Activated CD4-positive, alpha-beta T cell treated with anti-CD3 and anti-CD28 coated beads, Interleukin-2, amount 50 U/mL, for 4 hours (primary cell): ENCODE data around the gene NEUROG1.

Source experiments
- DNase-seq, 2 experiments: peaks; one replicate each; pipeline ENCODE4 v3.0.0-alpha.2; 2020

The NEUROG1 gene, protein sequence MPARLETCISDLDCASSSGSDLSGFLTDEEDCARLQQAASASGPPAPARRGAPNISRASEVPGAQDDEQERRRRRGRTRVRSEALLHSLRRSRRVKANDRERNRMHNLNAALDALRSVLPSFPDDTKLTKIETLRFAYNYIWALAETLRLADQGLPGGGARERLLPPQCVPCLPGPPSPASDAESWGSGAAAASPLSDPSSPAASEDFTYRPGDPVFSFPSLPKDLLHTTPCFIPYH

DNA sequence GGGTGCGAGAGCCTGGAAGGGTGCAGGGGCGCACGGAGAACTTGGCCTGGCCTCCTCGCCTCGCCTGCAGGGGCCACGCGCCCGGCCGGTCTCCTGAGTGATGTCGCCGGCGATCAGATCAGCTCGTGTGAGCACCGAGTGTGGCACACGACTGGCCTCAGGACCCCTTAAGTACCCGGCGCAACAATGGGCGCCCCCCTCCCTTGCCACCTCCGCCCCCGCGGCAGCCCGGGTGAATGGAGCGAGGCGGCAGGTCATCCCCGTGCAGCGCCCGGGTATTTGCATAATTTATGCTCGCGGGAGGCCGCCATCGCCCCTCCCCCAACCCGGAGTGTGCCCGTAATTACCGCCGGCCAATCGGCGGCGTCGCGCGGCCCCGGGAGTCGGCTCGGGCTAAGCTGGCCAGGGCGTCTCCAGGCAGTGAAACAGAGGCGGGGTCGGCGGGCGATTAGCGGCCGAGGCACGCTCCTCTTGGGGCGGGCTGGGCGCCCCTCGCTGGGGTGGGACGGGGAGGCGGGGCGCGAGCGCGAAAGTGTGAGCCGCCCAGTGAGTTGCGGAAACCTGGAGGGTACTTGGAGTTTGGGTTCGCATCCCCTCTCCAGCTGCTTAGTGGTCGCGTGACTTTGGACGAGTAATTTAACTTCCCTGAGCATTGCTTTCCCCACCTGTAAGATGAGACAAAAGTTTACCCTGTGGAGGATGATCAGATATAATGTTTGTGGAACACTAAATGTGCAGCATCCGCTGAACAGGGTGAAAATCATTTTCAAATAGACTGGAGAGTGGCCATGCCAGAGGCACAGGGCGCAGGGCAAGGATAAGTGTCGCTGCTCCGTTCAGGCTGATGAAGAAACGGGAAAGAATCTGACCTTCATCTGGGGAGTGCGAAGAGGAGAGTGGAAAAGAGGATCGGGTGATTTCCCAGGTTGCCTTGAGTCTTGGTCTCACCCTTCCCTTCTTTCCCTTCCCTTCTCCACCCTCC is at the start of gene NEUROG1:
TSS of gene NEUROG1 (minus strand) at position 145 of the 982 bp plus-strand sequence. CDS start 274 bp downstream, outside the sequence.
- no peak for DNase-seq

DNA sequence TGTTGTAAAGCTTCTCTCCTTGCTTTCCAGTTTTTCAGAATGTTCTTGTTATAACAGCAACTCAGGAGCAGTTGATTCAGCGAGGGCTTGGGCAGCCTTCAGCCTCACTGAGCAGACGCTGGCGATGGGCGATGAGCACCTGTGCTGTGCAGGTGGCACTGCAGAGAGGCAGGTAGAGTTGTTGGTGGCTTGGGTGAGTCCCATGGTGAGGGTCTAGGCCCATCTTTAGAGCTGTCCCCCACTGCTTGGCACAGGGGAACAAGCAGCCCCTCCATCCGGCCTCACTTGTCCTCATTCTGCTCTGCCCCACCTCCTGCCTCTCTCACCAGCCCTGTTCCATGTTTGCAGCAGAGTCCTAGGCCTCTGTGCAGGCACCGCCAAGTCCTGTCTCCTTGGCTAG is 49.2 kb upstream of the NEUROG1 start:
- DNase-seq: no peak

DNA sequence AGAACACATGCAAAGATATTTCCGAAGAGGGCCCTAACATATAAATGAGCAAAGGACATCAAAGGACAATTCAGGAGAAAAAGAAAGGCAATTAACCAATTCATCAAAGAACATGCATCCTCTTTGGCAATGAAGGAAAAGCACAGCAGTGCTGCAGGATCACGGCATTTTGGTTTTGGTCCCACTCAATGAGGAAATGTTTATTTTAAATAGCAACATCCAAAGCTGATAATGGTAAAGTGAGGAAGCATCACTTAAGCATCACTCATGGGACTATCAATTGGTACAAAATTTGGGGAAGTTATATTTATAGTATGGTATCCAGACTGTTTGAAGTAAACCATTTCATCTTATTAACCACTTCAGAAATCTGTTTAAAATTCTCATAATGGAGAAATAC is 48.5 kb upstream of the NEUROG1 start:
- no peak for DNase-seq

DNA sequence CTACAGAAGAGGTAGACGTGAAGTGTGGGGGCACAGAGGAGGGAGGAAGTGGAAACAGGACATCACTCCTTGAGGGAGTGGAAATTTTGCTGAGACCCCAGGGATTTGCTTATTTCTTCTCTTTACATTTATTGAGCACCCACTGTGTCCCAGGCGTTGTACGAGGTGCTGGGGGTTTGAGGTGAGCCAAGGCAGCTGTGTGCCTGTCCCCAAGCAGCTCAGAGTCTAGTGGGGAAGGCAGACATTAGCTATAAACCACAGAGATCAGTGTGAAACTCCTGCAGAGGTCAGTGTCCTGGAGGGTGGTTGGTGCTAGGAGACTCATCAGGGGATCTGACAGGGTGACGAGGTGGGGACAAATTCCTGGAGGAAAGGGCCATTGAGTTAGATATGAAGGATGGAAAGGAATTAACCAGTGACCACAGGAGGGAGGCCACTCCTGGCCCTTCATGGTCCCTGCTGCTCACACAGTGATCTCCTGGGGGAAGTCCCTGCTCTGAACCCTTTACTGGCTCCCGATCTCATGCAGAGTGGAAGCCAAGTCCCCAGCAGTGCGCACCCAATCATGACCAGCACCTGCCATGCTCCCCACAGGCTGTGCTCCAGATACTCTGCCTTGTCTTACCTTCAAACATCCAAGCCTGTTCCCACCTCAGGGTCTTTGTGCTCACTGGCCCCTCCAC is 46.5 kb upstream of the NEUROG1 start:
- no peak for DNase-seq

DNA sequence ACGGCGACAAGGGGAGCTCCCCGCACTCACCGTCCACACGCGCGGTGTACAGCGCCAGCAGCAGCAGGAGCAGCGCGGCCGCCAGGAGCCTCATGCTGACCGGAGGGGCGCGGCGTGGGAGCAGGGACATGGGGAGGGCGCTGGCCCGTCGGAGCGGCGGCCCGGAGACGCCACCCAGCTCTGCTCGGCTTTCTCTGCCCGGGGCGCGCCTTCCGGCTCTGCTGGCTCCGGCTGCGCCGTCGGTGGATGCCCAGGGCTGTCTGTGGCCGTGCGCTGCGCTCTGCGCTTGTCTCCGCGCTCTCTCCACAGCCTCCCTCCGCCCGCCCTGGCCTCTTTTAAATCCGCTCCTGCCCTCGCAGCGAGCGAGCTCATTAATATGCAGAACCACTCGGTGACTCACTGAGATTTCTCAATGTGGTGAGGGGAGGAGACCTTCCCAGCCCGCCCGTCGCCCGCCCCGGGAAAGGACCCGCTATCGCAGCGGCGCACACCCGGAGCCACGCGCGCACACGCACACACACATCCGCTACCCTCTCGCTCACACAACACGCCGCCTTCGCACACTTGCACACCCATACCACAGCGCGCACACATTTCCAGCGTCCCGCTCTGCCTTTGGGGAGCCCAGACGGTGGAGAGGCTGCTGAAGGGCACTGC is 43.0 kb upstream of the NEUROG1 start, which contains the start of gene CXCL14:
TSS of gene CXCL14 (minus strand) at position 307 of the 657 bp plus-strand sequence. CDS start at position 94, 213 bp downstream.
- no peak for DNase-seq

DNA sequence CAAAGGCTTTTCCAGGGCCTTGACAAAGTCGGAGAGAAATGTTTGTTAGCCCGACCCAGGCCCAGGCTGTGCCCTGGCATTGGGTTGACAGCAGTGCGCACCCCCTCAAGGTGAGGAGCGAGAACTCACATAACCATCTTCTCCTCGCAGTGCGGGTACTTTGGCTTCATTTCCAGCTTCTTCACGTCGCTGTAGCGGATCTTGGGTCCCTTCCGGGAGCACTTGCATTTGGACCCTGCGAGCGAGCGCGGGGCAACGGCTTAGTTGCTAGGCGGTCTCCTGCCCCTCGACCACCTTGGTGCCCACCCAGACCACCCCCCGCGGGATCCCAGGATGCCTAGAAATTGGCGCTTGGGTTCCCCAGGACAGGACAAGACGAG is 42.5 kb upstream of the NEUROG1 start:
- DNase-seq: no peak

DNA sequence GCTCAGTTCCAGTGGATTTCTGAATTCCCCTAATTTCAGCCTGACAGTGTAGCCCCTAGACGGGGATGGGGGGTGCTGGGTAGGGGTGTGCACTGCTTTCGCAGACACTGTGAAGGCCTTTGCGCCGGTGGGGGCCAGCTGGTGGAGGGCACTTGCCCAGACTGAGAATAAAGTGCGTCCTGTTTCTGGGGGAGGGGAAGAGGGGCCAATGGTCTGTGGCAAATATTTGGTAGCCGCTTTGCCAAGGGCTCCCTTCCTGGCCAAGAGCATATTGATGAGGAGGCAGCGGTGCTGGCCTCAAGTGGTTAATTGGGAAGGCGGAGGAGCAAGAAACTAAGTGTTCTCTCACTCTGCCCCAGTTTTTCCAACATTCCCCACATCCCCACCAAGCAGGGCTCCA is 41.7 kb upstream of the NEUROG1 start:
- DNase-seq: no peak

DNA sequence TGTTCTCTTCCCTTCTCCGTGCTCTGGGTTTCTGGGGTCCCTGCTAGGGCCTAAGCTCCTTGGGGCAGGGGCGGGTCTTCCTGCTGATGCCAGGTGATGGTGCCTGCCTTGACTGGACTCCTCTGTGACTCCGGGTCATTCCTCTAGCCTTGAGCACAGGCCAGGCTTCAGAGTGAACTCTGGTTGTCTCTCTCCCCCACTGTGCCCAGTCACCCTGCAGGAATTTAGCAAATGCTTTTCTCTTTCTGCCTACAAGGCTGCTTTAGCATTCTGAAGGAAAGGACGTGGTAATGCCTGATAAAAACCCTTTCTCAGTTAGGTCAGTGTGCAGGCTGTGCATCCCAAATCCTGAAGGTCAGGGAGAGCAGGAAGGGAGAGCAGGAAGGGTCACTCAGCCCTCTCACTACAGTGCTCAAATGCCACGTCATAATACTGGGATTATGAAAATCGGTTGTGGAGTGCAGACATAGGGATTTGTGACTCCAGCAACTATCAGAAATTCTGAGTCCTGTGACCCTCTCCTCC is 40.4 kb upstream of the NEUROG1 start:
- DNase-seq: no peak

DNA sequence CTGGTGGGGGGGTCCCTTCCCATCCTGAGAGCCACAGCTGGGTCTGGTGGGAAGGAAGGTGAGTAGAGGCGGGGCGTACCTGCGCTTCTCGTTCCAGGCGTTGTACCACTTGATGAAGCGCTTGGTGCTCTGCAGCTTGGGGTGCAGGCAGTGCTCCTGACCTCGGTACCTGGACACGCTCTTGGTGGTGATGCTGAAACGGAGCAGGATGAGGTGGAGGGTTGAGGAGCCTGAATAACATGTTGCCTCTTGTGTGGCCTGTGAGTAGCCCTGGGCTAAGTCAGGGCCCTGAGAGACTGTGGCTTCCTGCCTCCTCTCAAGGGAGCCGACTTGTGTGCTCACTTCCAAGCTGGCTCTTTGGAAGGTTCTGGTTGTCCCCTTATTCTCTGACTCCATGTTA is 38.7 kb upstream of the NEUROG1 start:
- no peak for DNase-seq

DNA sequence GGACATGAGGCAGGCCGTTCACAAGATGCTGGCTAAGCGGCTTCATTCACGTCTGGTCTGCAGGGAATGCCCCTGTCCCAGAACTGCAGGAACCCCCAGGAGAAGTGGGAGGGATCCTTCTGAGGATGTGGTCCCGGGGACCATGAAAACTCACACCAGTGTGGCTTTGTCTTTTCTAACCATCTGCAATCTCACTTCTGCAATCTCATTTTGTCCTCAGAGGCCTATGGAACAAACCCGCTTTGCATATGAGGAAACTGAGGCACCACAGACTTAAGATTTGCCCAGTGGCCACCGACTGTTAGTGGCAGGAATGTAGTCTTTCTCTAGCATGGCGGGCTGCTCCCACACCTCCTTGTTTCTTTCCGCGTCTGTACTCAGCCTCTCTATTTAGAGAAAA is 36.1 kb upstream of the NEUROG1 start:
- DNase-seq: no peak

DNA sequence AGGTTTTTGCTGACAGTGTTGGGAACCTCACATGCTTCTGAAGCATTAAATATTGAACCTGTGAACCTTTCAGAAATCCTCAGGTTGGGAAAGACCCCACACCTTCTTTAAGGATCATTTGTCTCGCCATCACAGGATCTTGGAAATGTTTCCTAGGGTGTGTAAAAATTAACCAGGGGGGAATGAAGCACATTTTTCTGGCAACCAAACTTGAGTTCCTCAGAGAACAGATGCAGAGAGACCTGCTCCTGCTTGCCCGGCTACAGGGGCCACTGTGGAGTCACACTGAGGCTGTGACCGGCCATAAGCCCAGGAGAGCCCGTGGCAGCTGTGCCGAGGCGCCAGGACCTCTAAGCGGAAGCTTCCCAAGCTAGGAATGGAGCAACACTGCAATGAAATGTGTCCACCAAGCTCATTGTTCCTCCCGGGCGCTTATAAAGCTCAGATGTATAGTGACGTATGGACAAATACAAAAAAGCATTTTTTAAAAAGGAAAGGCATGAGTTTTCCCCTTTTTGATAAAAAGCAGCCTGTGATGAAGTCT is 35.4 kb upstream of the NEUROG1 start:
- DNase-seq: no peak

DNA sequence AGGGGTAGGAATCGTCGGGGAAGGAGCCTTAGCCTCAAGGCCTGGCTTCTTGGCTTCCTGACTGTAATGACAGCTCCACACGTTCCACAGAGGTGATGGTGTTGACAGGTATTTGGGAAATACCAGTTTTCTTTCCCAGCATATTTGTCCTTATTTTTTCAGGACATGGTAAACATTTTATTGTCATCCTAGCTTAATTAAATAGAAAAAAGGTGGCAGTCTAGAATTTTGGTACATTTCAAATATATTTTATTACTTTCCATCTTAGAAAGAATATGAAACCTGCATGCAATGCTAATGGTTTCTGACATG is 34.6 kb upstream of the NEUROG1 start:
- no peak for DNase-seq

DNA sequence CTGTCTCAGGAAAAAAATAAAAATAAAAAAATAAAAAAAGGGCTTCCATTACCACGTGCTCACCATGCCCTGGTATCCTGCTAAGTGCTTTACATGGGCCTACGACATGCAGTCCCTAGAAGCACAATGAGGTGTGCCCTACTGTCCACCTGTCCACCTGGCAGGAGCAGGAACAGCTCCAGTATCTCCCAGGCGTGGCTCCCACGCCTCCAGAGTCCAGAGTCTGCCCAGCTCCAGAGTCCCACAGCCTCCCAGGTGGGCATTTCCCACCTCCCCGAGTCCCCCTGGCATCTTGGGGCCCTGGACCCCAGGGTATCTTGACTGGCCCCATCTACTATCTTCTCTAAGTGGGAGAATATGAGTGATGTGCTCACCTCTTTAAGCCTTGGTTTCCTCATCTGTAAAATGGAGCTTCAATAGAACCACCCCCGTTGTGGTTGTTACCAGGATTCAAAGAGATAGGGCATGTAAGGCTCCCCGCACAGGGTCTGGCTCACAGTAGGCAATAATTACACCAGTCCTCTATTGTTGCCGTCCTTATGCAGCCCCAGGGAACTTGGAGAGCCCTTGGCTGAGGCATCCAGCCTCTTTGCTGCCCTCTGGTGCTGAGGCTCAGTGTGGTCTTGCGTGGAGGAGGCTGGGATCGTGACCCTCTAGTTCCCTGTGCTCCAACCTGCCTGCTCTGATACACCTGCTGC is 34.1 kb upstream of the NEUROG1 start:
- no peak for DNase-seq

DNA sequence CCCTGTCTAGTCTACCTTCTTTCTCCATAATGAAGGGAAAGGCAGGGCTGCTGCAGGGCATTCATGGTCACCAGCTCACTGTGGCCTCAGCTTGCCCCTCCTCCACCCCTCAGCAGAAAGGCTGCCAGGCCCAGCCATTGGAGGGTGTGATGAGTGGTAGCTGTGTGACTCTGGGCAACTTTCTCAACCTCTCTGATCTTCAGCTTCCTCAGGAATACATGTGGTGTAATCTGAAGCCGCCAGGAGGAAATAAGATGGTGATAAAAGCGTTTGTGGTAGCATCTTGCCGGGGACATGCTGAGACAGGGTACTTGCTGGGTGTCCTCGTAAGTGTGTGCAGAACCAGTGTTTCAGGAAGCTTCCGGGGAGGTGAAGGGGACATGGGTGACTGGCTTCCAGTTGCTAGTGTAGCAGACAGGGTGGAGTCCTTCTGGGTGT is 33.2 kb upstream of the NEUROG1 start:
- no peak for DNase-seq

DNA sequence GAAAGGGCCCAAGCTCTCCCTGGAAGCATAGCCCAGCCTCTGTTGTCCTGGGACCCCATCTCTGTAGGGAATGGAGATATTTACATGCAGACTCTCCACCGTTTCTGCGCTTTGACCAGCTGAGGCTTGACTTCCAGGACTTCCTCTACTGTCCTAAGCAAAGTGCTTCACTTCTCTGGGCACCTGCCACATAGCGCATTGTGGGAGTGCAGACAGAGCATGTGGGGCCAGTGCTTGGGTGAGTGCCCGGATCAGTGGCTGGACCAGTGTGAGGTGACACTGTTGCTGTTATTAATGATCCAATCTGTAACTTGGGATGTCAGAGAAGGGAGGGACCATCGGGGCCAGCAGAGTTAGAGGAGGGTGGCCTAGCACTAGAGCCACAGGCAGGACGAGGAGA is 32.5 kb upstream of the NEUROG1 start:
- DNase-seq: no peak

DNA sequence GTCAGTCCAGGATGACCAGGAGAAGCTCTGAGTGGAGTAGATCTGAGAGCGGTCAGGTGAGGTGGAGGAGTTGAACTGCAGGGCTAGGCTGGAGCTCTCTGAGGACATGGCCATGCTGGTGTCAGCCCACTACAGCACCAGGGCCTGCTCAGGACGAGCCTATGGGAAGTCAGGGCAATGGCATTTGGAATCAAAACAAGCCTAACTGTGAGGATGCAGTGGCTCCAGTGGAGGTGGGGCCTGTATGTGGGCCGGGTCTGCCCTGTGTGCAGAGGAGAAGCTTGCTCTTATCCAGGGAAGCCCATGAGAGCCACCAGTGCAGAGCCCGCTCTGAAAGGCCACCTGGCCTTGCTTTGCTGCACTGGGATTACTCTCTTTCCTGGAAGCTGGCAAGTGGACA is 31.9 kb upstream of the NEUROG1 start:
- DNase-seq: no peak

DNA sequence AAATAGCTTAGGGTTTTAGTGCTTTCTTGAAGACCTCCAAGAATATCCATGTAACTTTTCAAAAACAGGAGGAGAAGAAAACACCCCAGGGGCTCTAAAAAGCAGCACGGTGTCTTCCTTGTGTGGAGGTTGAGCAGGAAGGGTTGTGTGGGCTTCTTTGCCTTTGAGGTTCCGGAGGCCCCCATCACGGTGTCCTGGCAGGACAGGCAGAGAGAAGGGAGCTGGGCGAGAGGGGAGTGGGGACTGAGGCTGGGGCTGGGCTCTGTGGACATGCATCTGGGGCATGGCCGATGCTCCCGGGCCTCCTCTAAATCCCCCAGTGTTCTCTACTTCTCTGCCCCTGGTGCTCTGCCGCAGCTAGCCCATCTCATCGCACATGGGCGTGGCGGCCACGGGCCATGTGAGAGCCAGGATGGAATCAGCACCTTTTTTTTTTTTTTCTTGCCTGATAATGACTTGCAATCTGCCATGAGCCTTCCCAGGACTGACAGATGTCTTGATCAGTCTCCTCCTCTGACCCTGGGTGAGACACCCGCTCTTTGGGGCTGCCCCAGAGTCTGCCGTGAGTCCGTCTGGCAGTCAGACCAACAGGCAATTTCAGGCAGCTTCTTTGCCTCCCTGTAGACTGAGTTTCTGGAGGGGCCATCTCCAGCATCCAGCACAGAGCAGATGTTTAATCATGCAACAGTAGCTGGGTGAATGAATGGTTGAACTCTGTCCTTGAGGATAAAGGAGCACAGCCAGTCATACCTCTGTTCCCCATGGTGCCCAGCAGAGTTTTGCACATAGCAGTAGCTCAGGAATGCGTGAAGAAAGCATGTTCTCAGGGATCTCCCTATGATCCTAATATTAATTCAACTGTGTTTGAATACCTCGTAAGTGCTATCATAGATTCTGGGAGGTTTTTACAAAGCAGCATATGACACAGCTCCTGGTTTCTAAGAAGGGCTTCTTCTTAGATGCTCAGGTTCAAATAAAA is 30.9 kb upstream of the NEUROG1 start:
- DNase-seq: no peak

DNA sequence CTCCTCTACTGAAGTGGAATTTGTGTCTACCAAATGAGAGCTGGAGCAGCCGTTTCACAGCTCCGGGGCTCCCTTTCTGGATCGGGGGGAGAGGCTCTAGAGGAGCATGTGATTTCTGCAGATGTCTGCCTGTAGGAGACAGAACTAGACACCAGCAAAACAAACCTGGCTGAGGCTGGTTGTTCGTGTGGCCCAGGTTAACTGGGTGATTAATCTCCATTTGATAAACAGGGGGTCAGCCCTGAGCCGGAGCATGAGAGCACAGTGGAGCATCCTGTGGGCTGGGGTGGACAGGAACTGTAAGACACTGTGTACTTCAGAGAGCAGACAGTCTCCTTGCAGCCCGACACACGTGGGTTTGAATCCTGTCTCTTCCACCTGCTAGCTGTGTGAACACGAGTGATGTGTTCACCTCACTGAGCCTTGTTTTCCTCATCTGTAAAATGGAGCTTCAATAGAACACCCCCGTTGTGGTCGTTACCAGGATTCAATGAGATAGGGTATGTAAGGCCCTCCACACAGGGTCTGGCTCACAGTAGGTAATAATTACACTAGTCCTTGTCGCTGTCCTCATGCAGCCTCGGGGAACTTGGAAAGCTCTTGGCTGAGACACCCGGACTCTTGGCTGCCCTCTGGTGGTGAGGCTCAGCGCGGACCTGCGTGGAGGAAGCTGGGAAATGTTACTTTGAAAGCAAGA is 30.1 kb upstream of the NEUROG1 start:
- peak; percentile 59 to 61 for DNase-seq

DNA sequence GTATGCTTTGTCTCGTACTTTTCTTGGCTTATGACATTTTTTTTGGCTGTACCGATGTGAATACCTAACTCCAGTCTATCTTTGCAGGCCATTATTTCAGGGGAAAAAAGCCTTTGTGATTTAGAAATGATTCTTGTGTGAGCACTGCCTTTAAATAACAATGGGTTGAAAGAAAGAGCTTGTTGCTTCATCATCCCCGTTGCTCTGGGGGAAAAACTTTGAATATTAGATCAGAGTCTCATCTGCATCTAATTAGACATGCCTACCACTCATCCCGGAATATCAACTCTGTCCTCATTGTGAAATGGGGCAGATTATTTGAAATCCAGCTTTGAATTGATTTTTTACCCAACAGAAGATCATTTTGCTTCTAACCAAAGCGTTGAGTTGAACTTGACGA is 29.5 kb upstream of the NEUROG1 start:
- no peak for DNase-seq

DNA sequence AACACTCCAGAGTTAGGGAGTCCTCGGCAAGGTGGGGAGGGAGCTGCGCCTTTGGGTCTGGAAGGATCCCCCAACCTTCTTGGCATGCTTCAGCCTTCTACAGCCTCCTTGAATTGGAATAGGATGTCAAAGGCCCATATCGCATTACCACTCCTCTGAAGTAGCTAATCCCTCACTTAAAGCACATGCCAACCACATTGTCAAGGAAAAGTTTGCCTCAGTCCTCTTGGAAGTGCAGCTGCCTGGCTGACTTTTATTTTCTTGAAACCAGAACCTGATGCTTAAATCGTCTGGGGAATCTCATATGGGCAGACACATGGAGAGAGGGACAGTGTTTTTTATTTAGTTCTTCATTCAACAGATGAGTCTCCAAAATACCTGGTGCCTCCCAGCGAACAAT is 28.6 kb upstream of the NEUROG1 start:
- DNase-seq: no peak
